Suprapubic skin (tissue), 4 donors: Measurements from ENCODE around the gene TAP1.

ENCODE experiments used
- CTCF ChIP-seq, 2 donors: fragments of 200-600 bp in 1 of 2; fragments of 450-650 bp in 1 of 2; sonication (generic) in 1 of 2; IDR thresholded peaks; one replicate each; pipeline ENCODE4 v1.5.1; 2016 to 2019; ENCODE audit warnings: antibody characterized with exemption in 2 of 2, mild to moderate bottlenecking in 1 of 2, moderate library complexity in 1 of 2
- POLR2A ChIP-seq, 2 donors: fragments of 450-650 bp; IDR thresholded peaks; one replicate each; pipeline ENCODE4 v1.6.1; 2017; ENCODE audit warnings: antibody characterized with exemption in 2 of 2, mild to moderate bottlenecking in 2 of 2, moderate library complexity in 2 of 2
- POLR2AphosphoS5 ChIP-seq, 3 donors: sonication (generic); formaldehyde crosslinking; IDR thresholded peaks; one replicate each; pipeline ENCODE4 v1.6.1; 2017; ENCODE audit warnings: antibody characterized with exemption in 3 of 3

- TF ChIP-seq CTCF (IDR thresholded peaks at IDR 0.05) (peak; percentile 44 to 63), POLR2AphosphoS5 (IDR thresholded peaks at IDR 0.05) (no peak), POLR2A (IDR thresholded peaks at IDR 0.05) (no peak)
These were observed 32.3 kb upstream of the TAP1 start for GRCh38 chr6:32885698-32886286.
